Left lobe of liver (tissue), 2 donors: ENCODE measurements around the gene SH3BP2. TPM values are rescaled to one million over a fixed set of nuclear protein-coding genes. Genes with fewer than 3 reads are reported as not detected.

Source experiments
- ATAC-seq: fragments of 200-7000 bp; cut with Tn5 transposase; one replicate; pipeline ENCODE4 v1.9.1; 2020; ENCODE audit warnings: mild to moderate bottlenecking, moderate library complexity
- DNase-seq: peaks from one replicate; pipeline ENCODE4 v3.0.0-alpha.2; 2020; ENCODE audit warnings: low spot score
- total RNA-seq: library from RNA; stranded (reverse); gene quantifications from one replicate; pipeline ENCODE4 v1.2.1, GENCODE V29; 2021
- donor health status: DM: no; HTN: no; CAD: no; lungs with moderate emphysema.
- donor health status: DM: no; HTN: yes; CAD: no.

Gene SH3BP2
- total RNA-seq, 1 donor from 2014 or later: 59.8 TPM

DNA sequence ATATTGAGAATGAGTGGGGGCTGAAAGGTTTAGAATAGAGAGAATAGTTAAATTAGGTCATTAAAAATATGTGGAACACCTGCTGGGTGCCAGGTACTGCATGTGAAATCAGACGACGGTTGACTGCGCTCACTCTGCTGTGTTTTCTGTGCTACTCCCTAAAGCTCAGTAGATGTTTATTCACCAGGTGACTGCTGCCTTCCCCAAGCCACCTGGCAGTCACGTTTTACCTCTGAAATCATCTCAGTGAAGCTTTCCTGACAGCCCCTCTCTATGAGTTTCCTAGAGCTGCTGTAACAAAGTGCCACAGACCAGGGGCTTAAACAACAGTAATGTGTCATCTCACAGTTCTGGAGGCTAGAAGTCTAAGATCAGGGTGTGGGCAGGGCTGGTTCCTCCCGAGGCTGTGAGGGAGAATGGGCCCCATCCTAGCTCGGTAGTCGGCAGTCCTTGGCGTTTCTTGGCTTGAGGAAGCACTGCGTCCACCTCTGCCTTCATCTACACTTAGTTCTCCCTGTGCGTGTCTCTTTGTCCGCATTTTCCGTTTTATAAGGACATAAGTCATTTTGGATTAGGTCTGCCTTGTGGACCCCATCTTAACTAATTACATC lies 76.1 kb downstream of the SH3BP2 start:
- DNase-seq (no peak), ATAC-seq (no peak)

DNA sequence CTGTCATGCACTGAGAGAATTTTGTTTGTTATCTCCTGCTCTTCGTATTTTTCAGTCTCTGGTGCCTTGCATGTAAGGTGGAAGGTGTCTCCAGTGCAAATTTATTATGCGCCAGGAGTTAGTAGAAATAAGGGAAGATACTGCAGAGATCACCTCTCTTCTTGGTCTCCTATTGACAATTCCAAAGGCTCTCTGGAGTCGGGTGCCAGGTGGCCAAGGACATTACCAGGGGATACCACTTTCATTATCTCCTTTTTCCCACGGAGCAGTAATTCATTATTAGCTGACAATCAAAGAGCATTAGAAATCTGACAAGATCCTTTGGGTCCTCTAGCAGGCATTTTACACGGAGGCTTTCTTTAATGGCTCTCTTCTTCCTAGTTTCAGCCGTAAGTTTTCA lies 76.8 kb downstream of the SH3BP2 start:
- DNase-seq (no peak), ATAC-seq (peak; percentile 51)

DNA sequence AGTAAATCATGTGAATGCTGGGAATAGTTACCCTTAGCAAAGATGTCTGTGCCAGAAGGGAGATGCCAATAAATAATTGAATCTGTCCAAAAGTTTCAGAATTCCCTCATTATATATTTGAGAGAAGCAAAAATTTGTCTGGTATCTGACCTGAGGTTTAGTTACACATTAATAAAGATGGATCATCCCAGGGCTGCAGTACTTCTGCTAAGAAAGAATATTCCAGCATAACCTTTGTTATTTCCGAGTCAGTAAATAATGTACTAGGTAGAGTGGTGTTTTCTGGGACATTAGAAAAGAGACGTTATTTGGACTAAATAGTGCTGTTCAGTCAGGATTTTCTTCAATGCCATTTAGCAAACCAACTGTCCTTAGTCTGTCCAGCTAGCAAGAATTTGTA lies 77.2 kb downstream of the SH3BP2 start:
- DNase-seq: no peak
- ATAC-seq: peak; percentile 75

DNA sequence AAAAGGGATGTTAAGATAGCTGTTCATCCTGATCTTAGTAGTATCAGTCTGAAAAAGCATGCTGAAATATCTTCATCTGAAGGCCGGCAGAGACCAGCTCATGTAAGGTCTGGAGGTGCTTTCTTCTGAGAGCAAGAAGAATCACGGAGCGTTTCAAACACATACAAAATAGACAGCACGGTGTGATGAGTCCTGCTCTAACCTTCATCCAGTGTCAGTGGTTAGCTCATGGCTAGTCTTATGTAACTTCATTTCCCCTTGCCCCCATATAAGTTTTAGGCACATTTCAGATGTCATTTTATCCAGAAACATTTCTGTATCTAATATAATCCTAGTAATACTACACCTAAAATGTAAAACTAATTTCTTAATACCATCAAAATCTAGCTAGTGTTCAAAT lies 78.6 kb downstream of the SH3BP2 start:
- ATAC-seq (no peak), DNase-seq (no peak)

DNA sequence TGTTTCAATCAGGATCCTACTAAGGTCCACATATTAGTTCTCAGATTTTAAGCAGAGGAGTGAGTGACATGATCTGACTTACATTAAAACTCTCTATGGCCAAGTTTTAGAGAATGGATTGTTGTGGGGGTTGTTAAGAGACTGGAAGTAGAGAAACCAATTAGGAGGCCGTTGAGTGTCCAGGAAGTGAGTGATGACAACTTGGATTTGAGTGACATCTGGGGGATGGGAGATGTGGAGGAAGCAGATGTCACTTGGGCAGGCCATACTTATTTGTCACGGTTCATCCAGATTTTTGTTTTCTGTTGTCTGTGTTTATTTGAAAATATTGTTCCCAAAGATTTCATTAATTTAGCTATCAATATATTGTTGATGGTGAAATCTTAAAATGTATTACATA lies 79.0 kb downstream of the SH3BP2 start:
- ATAC-seq: no peak
- no peak for DNase-seq

DNA sequence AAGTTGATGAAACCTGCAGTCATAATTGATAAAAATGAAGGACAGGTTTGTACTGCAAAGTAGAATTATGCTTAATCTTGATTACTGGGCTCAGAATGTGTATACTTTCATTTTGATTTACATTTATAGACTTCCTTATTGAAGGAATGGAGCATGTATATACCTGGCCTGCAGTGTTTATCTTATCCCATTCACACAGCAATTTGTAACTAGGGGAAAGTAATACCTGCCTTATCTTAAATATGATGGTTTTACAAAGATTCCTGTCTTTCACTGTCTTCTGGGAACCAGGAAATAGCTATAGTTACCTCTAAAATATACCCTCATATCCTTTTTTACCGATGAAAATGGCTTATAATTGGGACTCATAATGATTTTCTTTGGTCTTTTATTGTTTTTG lies 80.4 kb downstream of the SH3BP2 start:
- ATAC-seq (no peak), DNase-seq (no peak)

DNA sequence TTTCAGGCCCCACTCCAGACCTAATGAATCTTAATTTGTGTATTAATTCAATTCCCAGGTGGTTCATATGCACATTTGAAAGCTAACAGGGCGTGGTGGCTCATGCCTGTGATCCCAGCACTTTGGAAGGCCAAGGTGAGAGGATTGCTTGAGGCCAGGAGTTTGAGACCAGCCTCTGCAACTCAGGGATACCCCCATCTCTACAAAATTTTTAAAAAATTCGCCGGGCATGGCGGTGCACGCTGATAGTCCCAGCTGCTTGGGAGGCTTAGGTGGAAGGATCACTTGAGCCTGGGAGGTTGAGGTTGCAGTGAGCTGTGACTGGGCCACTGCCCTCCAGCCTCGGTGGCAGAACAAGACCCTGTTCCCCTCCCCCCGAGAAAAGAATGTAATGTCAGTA lies 82.0 kb downstream of the SH3BP2 start:
- ATAC-seq (no peak), DNase-seq (no peak)

DNA sequence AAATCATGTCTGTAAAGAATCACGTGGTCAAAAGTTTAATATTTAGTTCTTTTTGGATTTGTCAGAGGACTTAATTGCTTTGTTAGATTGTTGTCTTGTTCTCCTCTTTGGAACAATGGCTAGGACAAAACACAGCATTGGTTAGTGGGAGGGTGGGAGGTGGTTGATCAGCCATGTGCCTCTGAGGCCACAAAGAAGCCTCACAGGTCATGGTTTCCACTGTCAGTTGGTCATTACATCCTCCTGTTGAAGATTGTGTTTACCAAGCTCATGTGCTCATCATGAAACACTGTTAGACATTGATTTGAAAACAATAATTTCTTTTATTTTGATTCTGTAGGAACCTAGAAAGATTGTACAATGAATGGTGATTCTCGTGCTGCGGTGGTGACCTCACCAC lies 82.7 kb downstream of the SH3BP2 start:
- no peak for ATAC-seq
- no peak for DNase-seq

DNA sequence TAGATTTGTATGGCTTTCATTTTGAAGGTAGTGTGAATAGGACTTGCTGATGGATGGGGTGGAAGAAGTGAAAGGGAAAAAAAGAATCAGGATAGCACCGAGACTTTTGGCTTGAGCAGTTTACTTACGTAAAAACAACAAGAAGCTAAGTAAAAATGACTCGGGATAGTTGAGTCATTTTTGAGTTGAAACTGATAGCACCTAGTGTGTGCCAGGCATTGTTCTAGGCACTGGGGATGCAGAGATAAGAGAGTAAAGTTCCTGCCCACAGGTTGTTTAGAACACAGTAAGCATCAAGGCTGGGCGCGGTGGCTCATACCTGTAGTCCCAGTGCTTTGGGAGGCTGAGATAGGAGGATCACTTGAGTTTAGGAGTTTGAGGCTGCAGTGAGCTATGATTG lies 85.5 kb downstream of the SH3BP2 start:
- ATAC-seq: no peak

DNA sequence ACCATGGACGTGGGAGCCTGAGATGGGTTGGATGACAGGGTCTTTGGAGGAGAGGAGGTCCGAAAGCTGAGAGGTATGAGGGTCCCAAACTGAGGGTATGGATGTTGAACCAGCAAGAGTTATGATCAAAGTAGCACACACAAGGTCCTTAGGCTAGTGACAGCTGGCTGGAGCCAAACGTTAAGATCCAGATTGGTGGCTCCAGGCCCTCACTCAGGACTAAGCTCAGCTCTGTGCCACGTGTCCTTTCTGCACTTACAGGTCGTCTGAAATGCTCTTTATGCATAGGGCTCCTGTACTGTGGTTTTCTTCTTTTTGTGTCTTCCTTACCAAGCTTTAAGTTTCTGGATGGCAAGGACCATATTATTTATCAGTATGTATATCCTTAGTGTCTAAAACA lies 86.1 kb downstream of the SH3BP2 start:
- DNase-seq (no peak), ATAC-seq (no peak)

More for the DNA sequence above, 85.5 kb downstream of the SH3BP2 start:
- DNase-seq: no peak

DNA sequence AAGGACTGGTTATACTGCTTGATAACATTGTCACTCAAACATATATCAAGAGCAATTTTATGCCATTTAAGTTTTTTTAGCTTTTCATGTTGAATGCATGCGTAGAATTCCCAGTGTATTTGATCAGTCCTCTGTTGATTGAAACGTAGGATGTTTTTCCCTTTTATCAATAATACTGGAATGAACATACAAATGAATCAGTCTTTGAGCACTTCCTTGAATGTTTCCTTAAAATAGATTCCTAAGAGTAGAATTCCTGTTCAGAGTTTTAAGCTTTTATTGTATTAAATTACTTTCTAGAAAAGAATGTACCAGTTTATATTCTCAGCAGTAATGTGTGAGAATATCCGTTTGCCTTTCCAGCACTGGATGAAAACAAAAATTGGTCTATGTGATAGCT lies 88.5 kb downstream of the SH3BP2 start:
- DNase-seq (no peak), ATAC-seq (no peak)

DNA sequence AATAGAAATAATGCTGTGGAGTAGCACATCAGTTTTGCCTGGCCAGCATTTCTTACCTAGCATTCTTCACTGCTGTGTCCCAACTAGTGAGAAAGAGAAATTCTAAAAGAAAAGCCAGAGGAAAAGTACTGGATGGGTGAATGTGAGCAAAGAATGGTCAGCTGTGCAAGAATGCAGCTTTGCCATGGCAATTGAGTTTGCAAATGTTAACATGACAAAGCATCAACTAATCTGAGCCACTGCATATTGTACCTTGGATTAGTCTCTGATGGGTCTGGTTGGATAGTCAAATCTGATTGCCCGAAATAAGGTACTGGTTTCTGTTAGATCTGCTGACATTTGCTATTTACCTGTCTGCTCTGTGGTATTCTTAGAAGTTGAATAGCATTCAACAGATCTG lies 89.5 kb downstream of the SH3BP2 start:
- ATAC-seq (no peak), DNase-seq (no peak)

DNA sequence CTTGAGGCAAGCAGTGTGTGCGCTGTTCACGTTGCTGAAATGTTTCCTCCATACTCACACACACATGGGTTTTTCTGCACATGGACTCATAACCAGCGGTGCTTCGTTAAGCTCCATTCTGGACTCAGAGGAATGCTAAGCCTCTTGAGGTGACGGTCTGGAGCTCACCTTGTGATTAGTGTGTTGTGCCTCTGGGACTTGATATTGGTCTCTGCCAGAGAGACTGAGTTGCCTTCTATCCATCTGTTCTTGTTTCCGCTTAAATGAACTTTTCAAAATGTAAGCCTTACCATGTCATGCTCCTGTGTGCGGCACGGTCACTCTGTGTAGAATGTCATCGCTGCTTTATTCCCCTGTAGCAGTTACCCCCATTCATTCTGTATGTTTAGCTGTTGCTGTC lies 93.3 kb downstream of the SH3BP2 start:
- DNase-seq (no peak), ATAC-seq (no peak)

DNA sequence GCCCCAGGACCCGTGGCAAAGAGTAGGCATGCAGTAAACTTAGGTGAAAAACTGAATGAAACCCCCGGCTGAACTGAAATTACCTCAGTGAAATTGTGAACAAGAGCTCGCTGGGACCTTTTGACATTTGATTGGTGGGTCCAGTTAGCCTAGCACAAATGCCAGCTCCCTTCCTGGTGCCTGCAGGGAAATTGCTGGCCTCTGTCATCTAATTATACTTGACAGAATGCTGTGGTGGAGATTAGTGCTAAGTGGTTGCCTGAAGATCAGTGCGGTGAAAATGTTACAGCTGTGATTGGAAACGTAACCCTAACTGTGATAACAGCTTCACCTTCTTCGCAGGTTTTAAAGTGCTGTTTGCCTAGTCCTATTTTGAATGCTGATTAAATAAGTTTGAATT lies 93.7 kb downstream of the SH3BP2 start:
- no peak for DNase-seq
- ATAC-seq: no peak

DNA sequence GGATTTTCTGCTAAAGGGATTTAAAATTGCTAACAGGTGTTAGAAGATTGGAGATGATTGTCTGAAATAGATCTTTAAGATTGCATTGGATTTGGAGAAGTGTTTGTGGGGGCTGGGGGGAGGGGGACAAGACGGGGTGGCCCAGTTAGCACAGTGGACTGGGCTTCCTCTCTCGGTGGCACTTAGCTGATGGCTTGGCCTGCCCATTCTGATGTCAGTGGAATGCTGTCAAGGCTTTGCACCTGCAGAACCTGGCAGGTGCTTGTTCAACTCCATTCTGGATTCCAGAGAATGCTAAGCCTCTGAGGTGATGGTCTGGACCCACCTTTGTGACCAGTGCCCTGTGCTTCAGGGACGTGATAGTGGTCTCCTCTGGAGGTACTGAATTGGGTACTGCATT lies 94.5 kb downstream of the SH3BP2 start:
- ATAC-seq (no peak), DNase-seq (no peak)

DNA sequence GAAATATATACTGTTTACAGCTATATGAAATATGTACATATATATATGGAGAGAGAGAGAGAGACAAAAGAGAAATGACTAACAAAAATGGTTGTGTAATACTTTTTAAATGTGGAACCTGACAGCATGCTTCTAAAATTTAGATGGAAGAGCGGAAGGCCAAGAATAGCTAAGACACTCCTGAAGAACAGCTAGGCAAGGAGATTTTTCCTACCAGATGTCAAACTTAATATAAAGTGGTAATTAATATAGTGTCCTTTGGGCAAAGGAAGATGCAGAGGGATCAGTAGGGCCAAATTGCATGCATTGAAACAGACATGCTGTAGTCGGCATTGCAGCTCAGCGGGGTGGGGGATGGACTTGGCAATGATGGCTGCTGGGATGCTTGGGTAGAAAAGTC lies 96.0 kb downstream of the SH3BP2 start:
- DNase-seq (no peak), ATAC-seq (no peak)

Other genes starting within 250 kb of the SH3BP2 start
- 13.1 TPM for gene TNIP2, start 36.7 kb upstream of the SH3BP2 start, total RNA-seq
- 113 TPM for gene ADD1, start 50.8 kb downstream of the SH3BP2 start, total RNA-seq
- gene NOP14, start 170.3 kb downstream of the SH3BP2 start, total RNA-seq: 18.7 TPM
- gene GRK4, start 170.5 kb downstream of the SH3BP2 start, total RNA-seq: 3.2 TPM